HG03095 (cell line): ENCODE measurements around the gene PARVG.
A peak's percentile ranks its signal among the peaks of the same experiment; 100 is the strongest.

Experiments used
- ATAC-seq: cut with Tn5 transposase; IDR thresholded peaks from one replicate; pipeline ENCODE4 v1.9.1; 2021; ENCODE audit warnings: moderate library complexity; ENCODE audit not compliant: unreplicated experiment

Gene PARVG

GRCh38 chr22:44154436-44154942, 26.2 kb upstream of the PARVG start:
- no peak for ATAC-seq

- ATAC-seq = no peak
These were observed 25.6 kb upstream of the PARVG start for GRCh38 chr22:44155115-44155514.

- ATAC-seq = no peak
These were observed 22.7 kb upstream of the PARVG start for GRCh38 chr22:44157916-44158618.

- ATAC-seq = no peak
These were observed 21.9 kb upstream of the PARVG start for GRCh38 chr22:44158816-44159215.

GRCh38 chr22:44159221-44159620, 21.5 kb upstream of the PARVG start:
- no peak for ATAC-seq

- ATAC-seq = no peak
These were observed 20.9 kb upstream of the PARVG start for GRCh38 chr22:44159811-44160210.

- no peak for ATAC-seq
These were observed 20.3 kb upstream of the PARVG start for GRCh38 chr22:44160421-44160820.

- ATAC-seq = no peak
These were observed 19.1 kb upstream of the PARVG start for GRCh38 chr22:44161673-44162072.

- no peak for ATAC-seq
These were observed 17.8 kb upstream of the PARVG start for GRCh38 chr22:44162960-44163359.

- no peak for ATAC-seq
These were observed 17.2 kb upstream of the PARVG start for GRCh38 chr22:44163536-44163935.

GRCh38 chr22:44164031-44164430, 16.7 kb upstream of the PARVG start:
- no peak for ATAC-seq

GRCh38 chr22:44165286-44165874, 15.3 kb upstream of the PARVG start:
- no peak for ATAC-seq

- ATAC-seq = no peak
These were observed 14.0 kb upstream of the PARVG start for GRCh38 chr22:44166498-44167276.

GRCh38 chr22:44167501-44167900, 13.2 kb upstream of the PARVG start:
- no peak for ATAC-seq

GRCh38 chr22:44168206-44168605, 12.5 kb upstream of the PARVG start:
- ATAC-seq = no peak

- no peak for ATAC-seq
These were observed 10.3 kb upstream of the PARVG start for GRCh38 chr22:44170470-44170869.

- no peak for ATAC-seq
These were observed 9.2 kb upstream of the PARVG start for GRCh38 chr22:44171561-44171960.

GRCh38 chr22:44172370-44173108, 8.2 kb upstream of the PARVG start:
- ATAC-seq = peak; percentile 65

- ATAC-seq = no peak
These were observed 7.6 kb upstream of the PARVG start for GRCh38 chr22:44173154-44173553.

- no peak for ATAC-seq
These were observed 5.0 kb upstream of the PARVG start for GRCh38 chr22:44175676-44176075.
